Esophagus muscularis mucosa (tissue), 4 donors: ENCODE measurements around the gene DMRTC2. TPM values are rescaled to one million over a fixed set of nuclear protein-coding genes. Genes with fewer than 3 reads are reported as not detected.

Experiments
- DNase-seq: peaks from one replicate; pipeline ENCODE4 v3.0.0-alpha.2; 2017; ENCODE audit errors: extremely low spot score
- H3K27ac ChIP-seq, 4 donors: fragments of 200-600 bp; sonication (generic); replicated peaks in 1 of 4; 1 replicate in 3 of 4; 2 replicates in 1 of 4; pipeline ENCODE4 v1.5.1; 2016 to 2019; ENCODE audit warnings: mild to moderate bottlenecking in 1 of 4
- H3K27me3 ChIP-seq, 4 donors: fragments of 200-600 bp; sonication (generic); one replicate each; pipeline versions ENCODE4 v1.5.1 to v1.6.0; 2016 to 2019
- H3K36me3 ChIP-seq, 4 donors: fragments of 200-600 bp; sonication (generic); one replicate each; pipeline ENCODE4 v1.5.1; 2016 to 2019
- H3K4me1 ChIP-seq, 4 donors: fragments of 200-600 bp; sonication (generic); one replicate each; pipeline ENCODE4 v1.5.1; 2016 to 2019
- H3K4me3 ChIP-seq, 4 donors: fragments of 200-600 bp; sonication (generic); 1 replicate in 2 of 4; 2 replicates in 2 of 4; pipeline ENCODE4 v1.5.1; 2016 to 2019; ENCODE audit warnings: mild to moderate bottlenecking in 4 of 4, moderate library complexity in 1 of 4
- H3K9me3 ChIP-seq, 4 donors: fragments of 200-600 bp; sonication (generic); 1 replicate in 3 of 4; 2 replicates in 1 of 4; pipeline ENCODE4 v1.5.1; 2016 to 2019
- EP300 ChIP-seq: sonication (generic); formaldehyde crosslinking; IDR thresholded peaks from one replicate; pipeline ENCODE4 v1.6.1; 2017; ENCODE audit warnings: antibody characterized with exemption
- POLR2A ChIP-seq: fragments of 450-650 bp; IDR thresholded peaks from one replicate; pipeline ENCODE4 v1.6.1; 2017; ENCODE audit warnings: antibody characterized with exemption, moderate library complexity, mild to moderate bottlenecking, low read depth
- POLR2AphosphoS5 ChIP-seq, 2 donors: sonication (generic); formaldehyde crosslinking; IDR thresholded peaks; one replicate each; pipeline ENCODE4 v1.6.1; 2017; ENCODE audit warnings: antibody characterized with exemption in 2 of 2
- WGBS: methylation state at CpG from one replicate; pipeline ENCODE4 v1.1.5; 2018; 5-methylcytosine and 5-hydroxymethylcytosine counted together
- intact Hi-C: fragments of 100-400 bp; cut with DNase I; formaldehyde crosslinking; loops from one replicate; pipeline ENCODE4 v1.15.1; 2023
- total RNA-seq, 4 donors: library from RNA; depleted of rRNA; stranded (reverse); fragments of >200 nt; gene quantifications; one replicate each; pipeline versions ENCODE4 v1.1.0 to v1.2.1, GENCODE V29; 2016
- TF ChIP-seq, protein P1 (sequence below), 3 experiments: fragments of 200-600 bp in 2 of 3; fragments of 450-650 bp in 1 of 3; sonication (generic) in 2 of 3; IDR thresholded peaks; one replicate each; pipeline ENCODE4 v1.5.1; 2017 to 2019; ENCODE audit warnings: antibody characterized with exemption in 3 of 3, mild to moderate bottlenecking in 2 of 3, moderate library complexity in 1 of 3

The DMRTC2 gene
- total RNA-seq, 4 donors from 2014 or later: not detected

DNA sequence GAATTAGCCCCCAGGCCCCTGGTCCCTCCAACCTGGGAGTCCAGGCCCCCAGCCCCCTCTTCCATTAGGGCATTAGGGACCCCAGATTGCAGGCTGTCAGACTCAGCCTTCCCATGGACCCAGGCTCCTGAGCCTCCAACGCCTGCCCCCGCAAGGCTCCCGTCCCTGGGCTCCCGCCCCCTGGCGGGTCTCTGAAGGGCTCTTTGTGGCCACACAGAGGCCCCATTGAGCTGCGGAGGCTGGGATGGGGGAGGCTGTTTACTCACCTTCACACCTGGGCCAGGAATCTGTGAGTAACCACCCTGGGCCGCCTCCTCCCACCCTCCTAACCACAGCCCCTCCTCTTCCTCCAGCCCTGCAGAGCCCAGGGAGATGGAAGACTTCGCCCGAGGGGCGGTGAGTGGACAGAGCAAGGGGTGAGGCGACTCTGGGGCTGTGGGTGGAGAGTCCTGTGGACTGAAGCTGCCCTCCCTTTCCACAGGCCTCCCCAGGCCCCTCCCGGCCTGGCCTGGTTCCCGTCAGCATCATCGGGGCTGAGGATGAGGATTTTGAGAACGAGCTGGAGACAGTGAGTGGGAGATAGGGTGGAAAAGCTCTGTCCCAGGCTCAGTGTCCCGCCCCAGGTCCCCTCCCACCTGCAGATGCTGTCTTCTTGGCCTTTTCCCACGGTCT is 43.0 kb downstream of the DMRTC2 start:
- Histone ChIP-seq H3K27ac (no peak overlapping the region), H3K4me1 (peaks cover 34 to 47% (median 41%) of the 10 kb centered on the region in 4 donors), H3K36me3 (peaks cover 15 to 54% (median 48%) of the 10 kb centered on the region in 4 donors), H3K27me3 (no peaks in the 10 kb centered on the region), H3K9me3 (no peaks in the 10 kb centered on the region), H3K4me3 (no peak overlapping the region)
- TF ChIP-seq, protein P1, sequence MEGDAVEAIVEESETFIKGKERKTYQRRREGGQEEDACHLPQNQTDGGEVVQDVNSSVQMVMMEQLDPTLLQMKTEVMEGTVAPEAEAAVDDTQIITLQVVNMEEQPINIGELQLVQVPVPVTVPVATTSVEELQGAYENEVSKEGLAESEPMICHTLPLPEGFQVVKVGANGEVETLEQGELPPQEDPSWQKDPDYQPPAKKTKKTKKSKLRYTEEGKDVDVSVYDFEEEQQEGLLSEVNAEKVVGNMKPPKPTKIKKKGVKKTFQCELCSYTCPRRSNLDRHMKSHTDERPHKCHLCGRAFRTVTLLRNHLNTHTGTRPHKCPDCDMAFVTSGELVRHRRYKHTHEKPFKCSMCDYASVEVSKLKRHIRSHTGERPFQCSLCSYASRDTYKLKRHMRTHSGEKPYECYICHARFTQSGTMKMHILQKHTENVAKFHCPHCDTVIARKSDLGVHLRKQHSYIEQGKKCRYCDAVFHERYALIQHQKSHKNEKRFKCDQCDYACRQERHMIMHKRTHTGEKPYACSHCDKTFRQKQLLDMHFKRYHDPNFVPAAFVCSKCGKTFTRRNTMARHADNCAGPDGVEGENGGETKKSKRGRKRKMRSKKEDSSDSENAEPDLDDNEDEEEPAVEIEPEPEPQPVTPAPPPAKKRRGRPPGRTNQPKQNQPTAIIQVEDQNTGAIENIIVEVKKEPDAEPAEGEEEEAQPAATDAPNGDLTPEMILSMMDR (IDR thresholded peaks at IDR 0.05): no peak
- TF ChIP-seq EP300 (no peak), POLR2AphosphoS5 (IDR thresholded peaks at IDR 0.05) (no peak), POLR2A (no peak)
- DNase-seq: no peak
- intact Hi-C loops: no loop called here
- 45% methylated on average over 10 of the region's 17 CpGs for WGBS

DNA sequence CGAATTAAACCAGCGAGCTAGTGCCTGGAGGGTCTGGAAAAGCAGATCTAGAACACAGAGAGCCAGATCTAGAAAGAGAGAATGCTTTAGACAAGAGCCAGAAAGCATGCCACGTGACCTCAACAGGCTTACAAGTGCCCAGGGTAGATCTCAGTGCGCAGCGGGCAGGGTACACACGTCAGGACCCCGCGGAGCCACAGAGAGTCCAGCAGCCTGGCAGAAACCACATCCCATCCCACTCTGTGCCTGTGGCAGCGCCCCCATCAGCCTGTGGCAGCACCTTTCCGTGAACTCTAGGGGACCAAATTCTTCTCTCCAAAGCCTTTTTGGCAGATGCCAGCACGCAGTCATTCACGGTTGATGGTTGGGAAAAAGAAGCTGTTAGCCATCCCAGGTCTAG is 44.1 kb downstream of the DMRTC2 start:
- H3K9me3 ChIP-seq: no peaks in the 10 kb centered on the region
- H3K36me3 ChIP-seq: peaks cover 15 to 58% (median 53%) of the 10 kb centered on the region in 4 donors
- peaks cover 34 to 39% (median 36%) of the 10 kb centered on the region in 4 donors for H3K4me1 ChIP-seq
- H3K27ac ChIP-seq: no peak overlapping the region
- H3K27me3 ChIP-seq: no peaks in the 10 kb centered on the region
- no peak for DNase-seq
- WGBS: 93% methylated on average over 11 of the region's 12 CpGs
- intact Hi-C loops: no loop called here
- no peak overlapping the region for H3K4me3 ChIP-seq
- TF ChIP-seq EP300: no peak
- TF ChIP-seq POLR2A: no peak
- TF ChIP-seq, protein P1 (IDR thresholded peaks at IDR 0.05): no peak
- no peak for TF ChIP-seq POLR2AphosphoS5 (IDR thresholded peaks at IDR 0.05)

DNA sequence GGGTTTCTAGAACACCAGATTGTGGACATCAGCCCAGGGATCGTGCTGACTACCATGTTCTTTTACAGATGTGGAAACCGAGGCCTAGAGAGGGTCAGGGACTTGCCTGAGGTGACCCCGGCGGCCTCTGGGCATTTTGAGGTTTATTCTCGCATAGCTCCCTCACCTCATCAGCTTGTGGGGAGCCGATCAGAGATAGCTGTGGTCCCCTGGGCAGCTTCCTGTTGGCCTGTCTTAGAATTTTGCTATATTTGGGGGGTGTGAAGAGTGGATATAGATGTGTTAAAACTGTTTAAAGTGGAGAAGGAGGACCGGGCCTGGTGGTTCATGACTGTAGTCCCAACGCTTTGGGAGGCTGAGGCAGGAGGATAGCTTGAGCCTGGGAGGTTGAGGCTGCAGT is 45.1 kb downstream of the DMRTC2 start:
- intact Hi-C loops: no loop called here
- no peak overlapping the region for H3K4me3 ChIP-seq
- H3K36me3 ChIP-seq: peaks cover 23 to 68% (median 62%) of the 10 kb centered on the region in 4 donors
- no peak for DNase-seq
- no peaks in the 10 kb centered on the region for H3K9me3 ChIP-seq
- H3K27ac ChIP-seq: no peak overlapping the region
- 89% methylated on average over 8 of the region's 8 CpGs for WGBS
- H3K27me3 ChIP-seq: no peaks in the 10 kb centered on the region
- peaks cover 28 to 33% (median 30%) of the 10 kb centered on the region in 4 donors for H3K4me1 ChIP-seq
- TF ChIP-seq EP300: no peak
- TF ChIP-seq, protein P1 (IDR thresholded peaks at IDR 0.05): no peak
- TF ChIP-seq POLR2A: no peak
- no peak for TF ChIP-seq POLR2AphosphoS5 (IDR thresholded peaks at IDR 0.05)

DNA sequence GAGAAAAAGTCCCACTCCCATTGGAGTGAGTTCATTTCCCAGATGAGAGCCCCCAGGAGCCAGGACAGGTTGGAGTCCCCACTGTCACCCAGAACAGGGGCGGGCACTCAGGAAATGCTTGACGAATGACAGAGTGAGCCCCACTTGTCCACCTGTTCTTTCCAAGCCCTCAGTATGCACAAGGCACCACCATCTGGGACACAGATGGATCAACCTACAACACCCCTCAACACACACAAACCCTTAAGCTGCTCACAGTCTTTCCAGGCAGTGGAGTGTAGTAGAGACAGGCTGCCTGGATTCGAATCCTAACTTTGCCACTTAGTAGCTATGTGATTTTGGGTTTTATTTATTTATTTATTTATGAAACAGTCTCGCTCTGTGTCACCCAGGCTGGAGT is 46.1 kb downstream of the DMRTC2 start:
- no peak for DNase-seq
- H3K36me3 ChIP-seq: peaks cover 34 to 76% (median 71%) of the 10 kb centered on the region in 4 donors

More for the DNA sequence above, 46.1 kb downstream of the DMRTC2 start:
- TF ChIP-seq POLR2A (no peak), POLR2AphosphoS5 (IDR thresholded peaks at IDR 0.05) (no peak), EP300 (no peak)
- TF ChIP-seq, protein P1 (IDR thresholded peaks at IDR 0.05): no peak
- H3K9me3 ChIP-seq: no peaks in the 10 kb centered on the region
- 96% methylated on average over 4 of the region's 4 CpGs for WGBS
- no peak overlapping the region for H3K27ac ChIP-seq
- intact Hi-C loops: no loop called here
- H3K4me1 ChIP-seq: peaks cover 17 to 22% (median 20%) of the 10 kb centered on the region in 4 donors
- H3K4me3 ChIP-seq: no peak overlapping the region
- H3K27me3 ChIP-seq: no peaks in the 10 kb centered on the region
